HG02981 (cell line): Measurements from ENCODE around the gene C10orf143.
"Not testable (repeated sequence)": the region's sequence is repeated elsewhere in the genome, so short reads cannot be mapped to it uniquely, and the experiment has no call there.

Experiments
- ATAC-seq: cut with Tn5 transposase; IDR thresholded peaks from one replicate; pipeline ENCODE4 v1.9.1; 2021; ENCODE audit warnings: mild to moderate bottlenecking, moderate library complexity; ENCODE audit not compliant: unreplicated experiment

Gene C10orf143

GRCh38 chr10:130038019-130038555 lies 72.5 kb downstream of the C10orf143 start:
- ATAC-seq, result no peak

- ATAC-seq, result no peak
Observed at GRCh38 chr10:130037169-130037661, 73.4 kb downstream of the C10orf143 start.

GRCh38 chr10:130036296-130037065 lies 74.1 kb downstream of the C10orf143 start:
- ATAC-seq, result no peak

- no peak for ATAC-seq
Observed at GRCh38 chr10:130029209-130029608, 81.4 kb downstream of the C10orf143 start.

GRCh38 chr10:130028465-130028819 lies 82.2 kb downstream of the C10orf143 start:
- no peak for ATAC-seq

- no peak for ATAC-seq
Observed at GRCh38 chr10:130027716-130028464, 82.7 kb downstream of the C10orf143 start.

GRCh38 chr10:130026670-130027456 lies 83.8 kb downstream of the C10orf143 start:
- ATAC-seq, result no peak

GRCh38 chr10:130025811-130026485 lies 84.7 kb downstream of the C10orf143 start:
- ATAC-seq, result no peak

GRCh38 chr10:130025326-130025725 lies 85.3 kb downstream of the C10orf143 start:
- no peak for ATAC-seq

GRCh38 chr10:130024779-130025325 lies 85.8 kb downstream of the C10orf143 start:
- no peak for ATAC-seq

GRCh38 chr10:130024326-130024725 lies 86.3 kb downstream of the C10orf143 start:
- ATAC-seq, result not testable (repeated sequence)

- ATAC-seq, result no peak
Observed at GRCh38 chr10:130023454-130024230, 87.0 kb downstream of the C10orf143 start.

- no peak for ATAC-seq
Observed at GRCh38 chr10:130022511-130023299, 87.9 kb downstream of the C10orf143 start.

GRCh38 chr10:130022086-130022485 lies 88.5 kb downstream of the C10orf143 start:
- no peak for ATAC-seq

- ATAC-seq, result no peak
Observed at GRCh38 chr10:130021383-130021950, 89.2 kb downstream of the C10orf143 start.

GRCh38 chr10:130020651-130021382 lies 89.8 kb downstream of the C10orf143 start:
- ATAC-seq, result no peak

- ATAC-seq, result no peak
Observed at GRCh38 chr10:130018730-130019185, 91.9 kb downstream of the C10orf143 start.
